Measurements from ENCODE around the gene TRAPPC5.

The TRAPPC5 gene

DNA sequence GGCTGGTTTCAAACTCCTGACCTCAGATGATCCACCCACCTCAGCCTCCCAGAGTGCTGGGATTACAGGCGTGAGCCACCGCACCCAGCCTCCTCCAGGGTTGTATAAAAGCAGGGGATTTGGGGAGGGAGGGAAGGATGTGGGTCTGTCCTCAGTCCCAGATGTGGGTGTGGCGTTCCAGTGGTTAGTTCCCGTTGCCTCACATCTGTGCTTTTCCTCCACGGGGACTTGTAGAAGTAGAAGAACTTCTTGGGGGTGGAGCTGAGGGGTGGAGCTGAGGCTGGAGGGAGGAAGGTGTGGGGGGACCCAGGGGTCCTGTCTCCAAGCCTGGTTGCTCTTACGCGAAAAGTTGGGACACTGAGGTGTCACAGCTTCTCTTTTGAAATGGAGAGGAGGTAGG is 4.3 kb upstream of the TRAPPC5 start:
- DNase-seq (ENCODE audit: low spot score), result no peak

DNA sequence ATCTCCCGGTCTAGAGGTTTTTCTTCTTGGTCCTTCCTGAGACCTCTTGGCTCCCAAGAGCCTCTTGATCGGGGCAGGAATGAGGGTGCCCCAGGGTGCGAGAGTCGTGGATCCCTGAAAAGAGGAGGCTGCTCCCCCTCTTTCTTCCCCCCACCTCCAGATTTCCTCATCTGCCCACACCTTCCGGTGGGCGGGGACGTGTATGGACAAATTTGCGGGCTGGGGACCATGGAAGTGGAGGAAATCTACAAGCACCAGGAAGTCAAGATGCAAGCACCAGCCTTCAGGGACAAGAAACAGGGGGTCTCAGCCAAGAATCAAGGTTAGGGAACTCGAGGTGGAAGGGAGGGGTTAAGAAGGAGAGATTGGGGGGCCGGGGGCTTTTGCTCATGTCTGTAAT is 3.8 kb upstream of the TRAPPC5 start, which contains the start of gene MCEMP1:
MCEMP1 (plus strand) TSS at position 237 of the 400 bp plus-strand sequence; CDS start at position 268, 31 bp downstream.
- no peak for DNase-seq (ENCODE audit: low spot score)

DNA sequence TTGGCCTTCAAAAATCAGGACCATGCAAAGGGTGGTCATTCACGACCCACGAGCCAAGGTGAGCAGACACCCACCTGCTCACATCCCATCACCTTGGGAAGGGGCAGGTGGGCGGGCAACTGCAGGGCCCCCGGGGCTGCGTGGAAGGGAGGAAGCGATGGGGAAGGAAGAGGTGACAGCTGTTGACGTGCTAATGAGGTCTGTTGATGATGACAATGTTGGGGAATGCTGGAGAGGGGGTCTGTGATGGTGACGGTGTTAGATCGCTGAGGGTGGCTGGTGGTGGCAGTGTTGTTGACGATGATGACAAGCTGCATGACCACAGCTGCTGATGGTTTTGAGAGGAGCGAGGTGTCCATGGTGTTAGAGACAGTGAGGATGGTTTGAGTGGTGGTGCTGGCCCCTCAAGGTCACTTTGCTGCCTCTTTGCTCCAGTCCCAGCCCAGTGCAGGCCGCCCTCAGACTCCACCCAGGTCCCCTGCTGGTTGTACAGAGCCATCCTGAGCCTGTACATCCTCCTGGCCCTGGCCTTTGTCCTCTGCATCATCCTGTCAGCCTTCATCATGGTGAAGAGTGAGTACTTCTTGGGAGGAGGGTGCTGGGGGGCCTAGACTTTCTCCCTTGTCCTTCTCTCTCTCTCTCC is 2.8 kb upstream of the TRAPPC5 start:
- DNase-seq (ENCODE audit: low spot score), result no peak

DNA sequence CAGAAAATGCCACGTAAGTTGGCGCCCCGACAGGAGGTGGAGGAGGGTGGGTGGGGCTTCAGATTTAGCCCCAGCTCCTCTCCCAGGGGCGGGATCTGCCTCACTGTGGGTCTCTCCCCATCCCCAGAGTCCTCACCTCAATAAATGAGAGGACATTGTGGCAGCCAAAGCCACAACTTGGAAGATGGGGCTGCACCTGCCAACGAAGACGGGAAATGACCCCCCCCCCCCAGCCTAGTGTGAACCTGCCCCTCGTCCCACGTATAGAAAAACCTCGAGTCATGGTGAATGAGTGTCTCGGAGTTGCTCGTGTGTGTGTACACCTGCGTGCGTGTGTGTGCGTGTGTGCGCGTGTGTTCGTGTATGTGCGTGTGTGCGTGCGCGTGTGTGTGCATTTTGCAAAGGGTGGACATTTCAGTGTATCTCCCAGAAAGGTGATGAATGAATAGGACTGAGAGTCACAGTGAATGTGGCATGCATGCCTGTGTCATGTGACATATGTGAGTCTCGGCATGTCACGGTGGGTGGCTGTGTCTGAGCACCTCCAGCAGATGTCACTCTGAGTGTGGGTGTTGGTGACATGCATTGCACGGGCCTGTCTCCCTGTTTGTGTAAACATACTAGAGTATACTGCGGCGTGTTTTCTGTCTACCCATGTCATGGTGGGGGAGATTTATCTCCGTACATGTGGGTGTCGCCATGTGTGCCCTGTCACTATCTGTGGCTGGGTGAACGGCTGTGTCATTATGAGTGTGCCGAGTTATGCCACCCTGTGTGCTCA is 1.5 kb upstream of the TRAPPC5 start:
- peak; percentile 43 for DNase-seq (ENCODE audit: low spot score)

DNA sequence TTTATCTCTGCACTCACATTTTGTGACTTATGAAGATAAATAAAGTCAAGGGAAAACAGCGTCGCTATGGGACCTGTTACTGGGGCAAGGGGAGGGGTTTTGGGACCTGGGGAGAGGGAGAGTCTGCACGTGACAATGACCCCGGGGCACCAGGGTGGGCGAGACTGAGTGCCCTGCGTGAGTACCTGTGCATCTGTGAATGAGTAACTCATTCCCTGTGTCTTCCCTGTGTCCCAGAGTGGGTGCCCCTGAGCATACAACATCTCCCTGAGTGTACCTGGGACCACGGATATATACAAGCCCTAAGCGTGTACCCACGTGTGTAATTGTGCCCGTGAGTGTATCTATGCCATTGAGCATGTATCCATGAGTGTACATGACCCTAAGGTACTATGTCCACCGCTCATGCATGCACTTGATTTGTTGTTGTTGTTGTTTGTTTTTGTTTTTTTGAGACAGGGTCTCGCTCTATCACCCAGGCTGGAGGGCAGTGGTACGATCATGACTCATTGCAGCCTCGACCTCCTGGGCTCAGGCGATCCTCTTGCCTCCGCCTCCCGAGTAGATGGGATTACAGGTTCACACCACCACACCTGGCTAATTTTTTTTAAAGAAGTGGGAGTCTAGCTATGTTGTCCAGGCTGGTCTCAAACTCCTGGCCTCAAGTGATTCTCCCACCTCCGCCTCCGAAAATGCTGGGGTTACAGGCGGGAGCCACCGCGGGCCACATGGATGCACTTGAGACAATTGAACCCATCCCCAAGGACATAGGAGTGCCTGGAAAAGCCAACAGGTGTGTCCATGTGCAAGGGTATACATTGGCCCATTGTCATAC is 645 bp upstream of the TRAPPC5 start:
- DNase-seq (ENCODE audit: low spot score), result no peak

DNA sequence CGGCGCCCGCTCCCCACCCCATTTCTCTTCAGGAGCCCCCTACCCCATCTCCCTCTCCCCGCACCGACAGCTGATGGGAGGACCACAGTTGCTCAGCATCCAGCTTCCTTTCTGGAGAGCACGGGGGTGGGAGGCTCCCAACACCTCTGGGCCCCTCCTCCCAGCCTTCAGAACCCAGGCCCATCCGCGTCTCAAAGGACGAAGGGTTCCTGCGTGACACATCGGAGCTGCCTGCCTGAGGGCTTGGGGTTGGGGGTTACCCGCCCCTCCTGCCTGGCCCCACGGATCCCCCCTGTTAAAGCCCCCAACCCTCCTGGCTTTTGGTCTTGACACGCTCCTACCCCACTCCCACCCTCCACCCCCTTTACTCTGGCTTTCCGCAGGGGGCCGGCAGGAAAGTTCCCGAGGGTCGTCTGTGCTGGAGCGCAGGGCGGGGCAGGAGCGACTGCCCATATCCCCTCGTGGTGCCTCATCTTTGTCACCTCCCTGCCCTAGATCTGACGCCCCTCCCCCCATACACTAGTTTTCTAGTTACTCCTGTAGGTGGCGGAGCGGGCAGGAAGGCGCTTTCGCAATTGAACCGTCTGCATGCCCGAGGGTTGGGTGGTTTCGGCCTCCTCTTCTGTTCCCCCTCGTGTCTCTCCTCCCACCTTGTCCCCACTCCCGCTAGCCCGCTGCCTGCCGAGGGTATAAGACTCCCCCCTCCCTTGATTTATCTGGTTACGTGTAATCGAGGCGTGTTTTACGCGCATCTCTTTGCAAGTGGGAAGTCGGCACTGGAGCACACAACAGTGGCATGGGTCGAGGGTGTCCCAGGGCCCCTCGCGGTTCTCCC is 924 bp downstream of the TRAPPC5 start:
- DNase-seq (ENCODE audit: low spot score), result peak; percentile 78

DNA sequence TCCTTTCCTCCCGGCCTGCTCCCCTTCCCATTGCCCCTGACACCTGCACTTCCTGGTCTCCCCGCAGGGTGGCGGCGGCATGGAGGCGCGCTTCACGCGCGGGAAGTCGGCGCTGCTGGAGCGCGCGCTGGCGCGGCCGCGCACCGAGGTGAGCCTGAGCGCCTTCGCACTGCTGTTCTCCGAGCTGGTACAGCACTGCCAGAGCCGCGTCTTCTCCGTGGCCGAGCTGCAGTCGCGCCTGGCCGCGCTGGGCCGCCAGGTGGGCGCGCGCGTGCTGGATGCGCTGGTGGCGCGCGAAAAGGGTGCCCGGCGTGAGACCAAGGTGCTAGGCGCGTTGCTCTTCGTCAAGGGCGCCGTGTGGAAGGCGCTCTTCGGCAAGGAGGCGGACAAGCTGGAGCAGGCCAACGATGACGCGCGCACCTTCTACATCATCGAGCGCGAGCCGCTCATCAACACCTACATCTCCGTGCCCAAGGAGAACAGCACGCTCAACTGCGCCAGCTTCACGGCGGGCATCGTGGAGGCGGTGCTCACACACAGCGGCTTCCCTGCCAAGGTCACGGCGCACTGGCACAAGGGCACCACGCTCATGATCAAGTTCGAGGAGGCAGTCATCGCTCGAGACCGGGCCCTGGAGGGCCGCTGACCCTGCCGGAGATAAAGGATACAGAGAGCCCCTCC is 1.7 kb downstream of the TRAPPC5 start:
- no peak for DNase-seq (ENCODE audit: low spot score)

DNA sequence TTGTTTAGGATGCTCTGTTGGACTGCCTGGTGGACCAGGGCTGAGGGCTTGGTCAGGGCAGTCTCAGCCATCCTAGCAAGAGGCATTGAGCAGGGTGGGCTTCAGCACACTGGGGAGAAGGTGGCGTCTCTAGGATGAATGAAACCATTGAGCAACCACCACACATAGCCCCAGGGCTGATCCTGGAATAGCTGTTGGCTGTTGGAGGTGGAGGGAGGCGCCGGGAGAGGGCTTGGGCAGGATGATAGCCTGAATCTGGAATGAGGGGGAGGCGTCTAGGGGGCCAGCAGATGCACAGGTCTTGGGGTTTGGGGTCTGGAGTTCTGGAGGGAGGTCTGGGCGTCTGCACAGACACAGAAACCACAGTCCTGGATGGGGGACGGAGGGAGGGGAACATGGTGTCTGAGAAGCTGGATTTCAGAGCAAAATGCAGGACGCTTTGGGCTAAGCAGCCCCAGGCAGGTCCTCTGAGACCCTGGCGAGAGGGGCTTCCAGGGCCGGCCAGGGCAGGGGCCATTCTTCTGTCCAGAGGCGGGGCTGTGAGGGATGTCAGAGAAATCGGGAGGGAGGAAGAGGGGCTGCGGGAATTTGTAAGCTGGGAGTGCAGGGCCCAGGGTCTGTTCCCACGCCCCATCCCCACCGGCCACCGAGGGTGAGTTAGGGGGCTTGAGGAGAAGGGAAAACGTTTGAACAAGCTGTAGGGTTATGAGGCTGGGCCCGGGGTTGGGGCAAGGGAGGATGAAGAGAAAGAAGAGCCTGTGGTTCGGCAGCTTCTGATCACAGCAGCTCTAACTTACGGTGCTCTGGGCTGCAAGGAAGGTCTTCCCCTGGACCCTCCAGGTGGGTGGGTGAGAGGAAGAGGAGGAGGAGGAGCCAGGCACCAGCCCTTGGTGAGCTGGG is 5.2 kb downstream of the TRAPPC5 start:
- no peak for DNase-seq (ENCODE audit: low spot score)

DNA sequence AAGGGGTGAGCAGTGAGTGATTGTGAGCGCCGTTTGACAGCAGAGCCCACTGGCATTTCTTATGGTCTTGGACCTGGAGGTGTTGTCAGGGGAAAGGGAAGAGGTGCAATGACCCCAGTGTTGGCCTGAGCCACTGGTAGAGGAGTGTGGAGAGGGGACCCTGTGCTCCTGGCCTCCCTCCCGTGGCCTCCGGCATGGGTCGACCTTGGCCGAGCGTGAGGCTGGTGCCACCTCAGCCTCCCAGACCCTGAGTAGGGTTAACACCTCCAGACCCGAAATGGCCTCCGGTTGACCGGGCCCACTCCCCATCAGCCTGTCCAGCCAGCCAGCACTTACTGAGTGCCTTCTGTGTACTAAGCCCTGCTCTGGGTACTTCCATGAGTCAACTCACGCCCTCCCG is 6.5 kb downstream of the TRAPPC5 start:
- DNase-seq (ENCODE audit: low spot score), result no peak

DNA sequence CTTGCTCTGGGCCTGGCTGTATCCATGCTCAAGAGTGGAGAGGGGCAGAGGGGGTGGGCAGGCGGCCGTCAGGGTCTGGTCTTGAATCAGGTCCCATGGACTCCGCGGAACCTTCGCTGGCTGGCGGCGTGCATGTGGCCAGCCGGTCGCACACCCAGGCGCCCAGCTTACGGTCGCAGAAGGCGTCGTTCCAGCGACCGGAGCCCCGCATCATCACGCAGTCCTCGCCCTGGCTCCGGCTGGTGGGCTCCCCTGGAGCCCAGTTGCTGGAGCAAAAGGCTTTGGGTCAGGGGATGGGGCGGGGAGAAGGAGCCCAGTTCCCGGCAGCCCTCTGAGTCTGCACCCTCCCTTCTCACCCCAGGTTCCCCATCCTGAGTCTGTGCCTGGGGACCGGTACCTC is 8.5 kb downstream of the TRAPPC5 start:
- DNase-seq (ENCODE audit: low spot score), result no peak

DNA sequence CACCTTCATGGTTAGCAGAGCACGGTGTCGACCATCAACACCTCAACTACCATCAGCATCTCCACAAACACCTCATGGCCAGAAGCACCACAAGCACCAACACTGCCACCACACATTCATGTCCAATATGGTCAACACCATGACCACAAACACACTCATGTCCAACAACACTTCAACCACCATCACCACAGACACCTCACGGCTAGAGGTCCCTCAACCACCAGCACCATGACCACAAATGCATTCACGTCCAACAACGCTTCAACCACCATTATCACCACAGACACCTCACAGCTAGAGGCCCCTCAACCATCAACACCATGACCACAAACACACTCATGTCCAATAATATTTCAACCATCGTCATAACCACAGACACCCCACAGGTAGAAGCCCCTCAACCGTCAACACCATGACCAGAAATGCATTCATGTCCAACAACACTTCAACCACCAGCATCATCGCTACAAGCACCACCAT is 10.2 kb downstream of the TRAPPC5 start:
- no peak for DNase-seq (ENCODE audit: low spot score)

DNA sequence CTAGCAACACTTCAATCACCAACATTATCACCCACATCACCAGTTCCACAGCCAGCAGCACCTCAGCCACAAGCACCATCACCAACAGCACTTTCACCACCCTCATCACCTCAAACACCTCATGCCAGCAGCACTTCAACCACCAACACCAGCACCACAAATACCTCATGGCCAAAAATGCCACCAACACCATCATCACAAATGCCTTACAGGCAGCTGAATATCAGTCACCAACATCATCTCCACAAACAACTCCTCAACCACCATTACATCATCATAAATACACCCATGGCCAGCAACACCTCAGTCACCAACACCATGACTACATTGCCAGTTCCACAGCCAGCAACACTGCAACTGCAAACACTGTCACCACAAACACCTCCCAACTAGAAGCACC is 10.9 kb downstream of the TRAPPC5 start:
- DNase-seq (ENCODE audit: low spot score), result no peak

DNA sequence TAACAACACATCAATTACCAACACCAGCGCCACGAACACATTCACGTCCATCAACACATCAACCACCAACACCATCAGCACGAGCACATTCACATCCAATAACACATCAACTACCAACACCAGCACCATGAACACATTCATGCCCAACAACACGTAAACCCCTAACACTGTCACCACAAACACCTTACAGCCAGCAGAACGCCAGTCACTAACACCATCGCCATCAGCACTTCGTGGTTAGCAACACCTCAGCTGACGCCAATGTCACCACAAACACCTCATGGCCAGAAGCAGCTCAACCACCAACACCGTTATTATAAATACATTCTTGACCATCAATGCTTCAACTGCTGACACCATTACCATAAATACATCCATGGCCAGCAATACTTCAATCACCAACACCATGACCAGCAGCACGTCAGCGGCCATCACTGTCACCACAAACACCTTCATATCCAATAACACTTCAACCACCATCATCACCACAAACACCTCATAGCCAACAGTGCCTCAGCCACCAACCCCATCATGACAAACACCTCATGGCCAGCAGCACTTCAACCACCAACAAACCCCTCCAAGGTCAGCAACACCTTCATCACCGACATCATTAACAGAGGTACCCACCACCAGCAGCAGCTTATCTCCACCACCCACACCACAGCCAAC is 11.9 kb downstream of the TRAPPC5 start:
- no peak for DNase-seq (ENCODE audit: low spot score)

DNA sequence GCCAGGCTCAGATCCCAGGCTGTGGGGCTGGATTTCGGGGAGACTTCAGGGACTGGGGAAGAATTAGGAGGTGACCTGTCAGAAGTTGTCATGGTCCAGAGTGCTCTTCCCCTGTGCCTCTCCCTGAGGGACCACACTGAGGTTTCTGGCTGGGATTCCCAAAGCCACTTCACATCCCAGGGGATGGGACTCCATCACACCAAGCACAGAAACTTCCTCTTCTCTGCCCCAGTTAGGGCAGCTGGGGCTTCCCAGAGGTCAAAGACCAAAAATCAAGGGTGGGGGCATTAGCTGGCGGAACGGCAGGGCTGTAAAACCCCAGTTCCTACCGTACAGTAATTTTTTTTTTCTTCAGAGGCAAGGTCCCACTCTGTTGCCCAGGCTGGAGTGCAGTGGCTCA is 13.9 kb downstream of the TRAPPC5 start:
- DNase-seq (ENCODE audit: low spot score), result no peak

DNA sequence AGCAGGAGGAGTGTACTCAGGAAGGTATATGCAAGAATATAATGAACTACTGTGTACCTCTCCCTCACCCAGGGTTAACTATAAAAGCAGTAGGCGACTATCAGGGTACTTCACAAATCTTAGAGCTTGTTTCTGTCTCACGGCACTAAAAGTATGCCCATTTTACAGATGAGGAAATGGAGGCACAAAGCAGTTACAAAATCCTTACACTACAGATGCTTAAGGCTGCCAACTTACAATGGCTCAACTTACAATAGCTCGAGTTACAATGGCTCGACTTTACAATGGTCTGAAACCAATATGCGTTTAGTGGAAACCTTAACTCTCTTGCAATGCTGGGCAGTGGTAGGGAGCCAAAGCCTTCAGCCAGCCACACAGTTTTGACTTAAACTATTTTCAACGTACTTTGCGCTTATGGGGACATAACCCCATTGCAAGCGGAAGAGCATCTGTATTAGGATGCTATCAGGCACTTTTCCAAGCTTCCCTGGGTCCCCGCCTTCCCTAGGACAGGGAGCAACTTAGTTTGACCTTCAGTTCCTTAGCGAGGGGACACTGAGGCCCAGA is 17.2 kb downstream of the TRAPPC5 start:
- no peak for DNase-seq (ENCODE audit: low spot score)

DNA sequence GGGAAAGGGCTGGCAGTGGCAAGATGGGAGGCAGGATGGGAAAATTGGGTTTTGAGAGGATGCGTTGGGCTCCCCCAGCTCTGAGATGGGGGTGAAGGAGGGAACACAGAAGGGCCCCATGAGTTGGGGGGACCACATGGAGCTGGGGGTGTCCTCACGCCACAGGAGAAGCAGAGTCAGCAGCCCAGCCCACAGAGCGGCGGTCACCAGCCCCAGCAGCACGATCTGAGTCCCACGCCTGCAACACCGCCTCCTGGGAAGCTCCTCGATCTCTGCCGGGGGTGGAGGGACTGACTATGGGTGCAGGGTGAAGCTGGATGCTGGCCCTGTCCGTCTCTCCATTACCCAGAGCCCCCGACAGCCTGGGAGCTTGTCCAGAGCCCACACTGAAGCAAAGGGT is 17.9 kb downstream of the TRAPPC5 start:
- no peak for DNase-seq (ENCODE audit: low spot score)

DNA sequence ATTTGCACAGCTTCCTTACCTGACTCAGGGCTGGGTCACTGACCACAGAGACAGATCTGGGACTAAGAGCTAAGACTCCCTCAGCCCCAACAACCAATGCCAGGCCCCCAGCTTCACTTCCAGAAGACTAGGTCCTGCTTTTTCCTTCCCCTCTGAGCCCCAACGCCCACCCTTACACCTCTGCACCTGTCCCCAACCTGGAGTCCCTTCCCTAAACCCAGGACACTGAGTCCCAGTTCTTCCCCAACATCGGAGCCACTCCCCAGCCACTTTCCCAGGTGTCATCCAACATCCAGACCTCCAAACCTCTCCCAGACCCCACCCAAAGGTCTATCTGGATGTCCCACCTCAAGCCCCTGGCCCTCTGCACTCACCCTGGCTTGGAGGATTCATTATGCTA is 18.4 kb downstream of the TRAPPC5 start:
- no peak for DNase-seq (ENCODE audit: low spot score)

DNA sequence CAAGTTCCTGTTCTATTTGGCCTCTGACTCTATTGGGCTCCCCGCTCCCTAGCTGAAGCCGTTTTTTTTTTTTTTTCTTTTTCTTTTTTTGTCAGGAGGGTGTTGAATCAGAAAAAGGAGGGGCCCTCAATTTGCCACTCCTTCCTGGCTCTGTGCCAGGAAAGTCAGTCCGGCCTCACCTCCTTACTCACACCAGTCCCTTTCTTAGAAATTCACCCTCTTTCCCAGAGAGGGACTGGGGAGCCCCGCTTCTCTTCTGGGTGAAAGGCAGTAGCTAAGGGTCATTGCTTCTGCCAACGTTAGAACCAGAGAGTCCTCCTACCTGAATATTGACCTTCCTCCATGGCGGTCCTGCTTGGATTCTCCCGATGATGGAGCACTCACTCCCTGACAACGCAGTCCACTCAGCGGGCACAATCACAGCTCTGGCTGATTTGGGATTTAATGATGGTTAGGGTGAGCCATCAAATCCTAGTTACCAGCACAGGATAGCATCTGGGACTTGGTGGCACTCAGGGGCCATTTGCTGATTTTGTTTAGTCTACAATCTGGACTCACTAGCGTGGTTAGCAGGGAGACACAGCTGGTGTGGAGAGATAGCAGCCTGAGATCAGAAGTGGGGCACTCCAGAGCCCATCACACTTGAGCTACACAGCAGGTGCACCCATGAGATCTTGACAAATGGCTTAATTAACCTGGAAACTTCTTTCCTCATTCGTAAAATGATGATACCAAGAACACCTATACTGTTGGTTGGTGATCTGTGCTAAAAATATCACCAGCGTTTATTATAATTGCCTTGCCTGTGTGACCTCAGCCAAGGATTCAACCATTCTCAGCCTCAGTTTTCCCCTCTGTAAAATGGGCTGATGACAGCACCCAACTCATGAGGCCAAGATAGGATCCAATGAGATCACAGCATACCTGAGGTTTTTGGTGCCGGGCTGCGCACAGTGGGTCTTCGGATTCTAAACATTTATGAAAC is 19.1 kb downstream of the TRAPPC5 start:
- DNase-seq (ENCODE audit: low spot score), result no peak

All from Ammon's horn (tissue), 1 donor.